22Rv1 (cell line): Measurements from ENCODE around the gene SPOCK1.

Experiments used
- H3K27ac ChIP-seq: fragments of 450-650 bp; 2 replicates; pipeline ENCODE4 v1.5.1; 2017
- CTCF ChIP-seq: fragments of 450-650 bp; IDR thresholded peaks from 2 replicates; pipeline ENCODE4 v1.5.1; 2017; ENCODE audit warnings: mild to moderate bottlenecking
- ZFX ChIP-seq: fragments of 450-650 bp; IDR thresholded peaks from 2 replicates; pipeline ENCODE4 v1.6.1; 2017; ENCODE audit warnings: antibody characterized with exemption, borderline replicate concordance

SPOCK1 gene

GRCh38 chr5:137179203-137179602, 319.9 kb downstream of the SPOCK1 start:
- no peak for TF ChIP-seq ZFX
- no peak for TF ChIP-seq CTCF
- H3K27ac ChIP-seq: no peak overlapping the region

GRCh38 chr5:137176609-137177008, 322.5 kb downstream of the SPOCK1 start:
- H3K27ac ChIP-seq: no peak overlapping the region

GRCh38 chr5:137176126-137176525, 323.0 kb downstream of the SPOCK1 start:
- H3K27ac ChIP-seq: no peak overlapping the region
- no peak for TF ChIP-seq ZFX

More at GRCh38 chr5:137176609-137177008, 322.5 kb downstream of the SPOCK1 start:
- TF ChIP-seq ZFX (no peak), CTCF (no peak)

- H3K27ac ChIP-seq: no peak overlapping the region
- no peak for TF ChIP-seq CTCF
- TF ChIP-seq ZFX: no peak
Measured at GRCh38 chr5:137174196-137174595, 324.9 kb downstream of the SPOCK1 start.

GRCh38 chr5:137172258-137172657, 326.9 kb downstream of the SPOCK1 start:
- no peak overlapping the region for H3K27ac ChIP-seq
- TF ChIP-seq ZFX (no peak), CTCF (no peak)

- H3K27ac ChIP-seq: no peak overlapping the region
- TF ChIP-seq CTCF (no peak), ZFX (no peak)
Measured at GRCh38 chr5:137167187-137167586, 331.9 kb downstream of the SPOCK1 start.

GRCh38 chr5:137164961-137165360, 334.2 kb downstream of the SPOCK1 start:
- no peak overlapping the region for H3K27ac ChIP-seq
- TF ChIP-seq ZFX (no peak), CTCF (no peak)

GRCh38 chr5:137164536-137164935, 334.6 kb downstream of the SPOCK1 start:
- TF ChIP-seq ZFX: no peak
- no peak for TF ChIP-seq CTCF
- H3K27ac ChIP-seq: no peak overlapping the region
